Measurements from ENCODE around the gene EIF1.
"Not testable (repeated sequence)": the region's sequence is repeated elsewhere in the genome, so short reads cannot be mapped to it uniquely, and the experiment has no call there.

The EIF1 gene

DNA sequence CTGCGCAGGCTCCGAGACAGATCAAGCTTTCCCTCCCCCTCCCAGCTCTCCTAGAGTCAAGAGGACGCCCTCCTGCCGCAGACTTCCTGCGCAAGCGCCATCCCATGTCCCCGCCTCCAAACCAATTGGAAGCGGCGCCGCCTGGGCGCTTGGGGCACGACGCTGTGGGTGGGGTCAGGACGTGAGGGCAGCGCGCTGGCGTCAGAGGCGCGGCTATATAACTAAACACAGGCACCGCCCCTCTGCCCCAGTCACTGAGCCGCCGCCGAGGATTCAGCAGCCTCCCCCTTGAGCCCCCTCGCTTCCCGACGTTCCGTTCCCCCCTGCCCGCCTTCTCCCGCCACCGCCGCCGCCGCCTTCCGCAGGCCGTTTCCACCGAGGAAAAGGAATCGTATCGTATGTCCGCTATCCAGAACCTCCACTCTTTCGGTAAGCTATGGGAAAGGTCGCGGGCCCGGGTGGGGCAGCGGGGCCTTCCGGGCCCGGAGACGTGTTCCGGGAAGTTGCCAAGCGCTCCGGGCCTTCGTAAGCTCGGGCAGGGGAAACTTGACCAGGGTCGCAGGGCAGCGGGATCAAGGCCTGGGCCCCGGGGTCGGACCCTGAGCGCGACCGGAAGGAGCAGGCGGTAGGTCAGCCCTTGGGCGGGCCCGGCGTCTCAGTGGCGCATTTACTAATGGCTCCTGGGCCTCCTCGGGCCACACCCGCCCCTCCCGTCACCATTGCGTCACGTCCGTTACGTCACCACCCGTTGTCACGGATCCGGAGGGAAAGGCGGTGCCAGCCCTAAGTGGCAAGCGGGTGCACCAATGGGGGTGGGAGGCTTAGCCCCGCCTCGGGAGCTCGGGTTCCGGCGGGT, at the start of gene EIF1:
Gene EIF1 (plus strand): TSS at position 245 of the 856 bp plus-strand sequence. CDS start 154 bp downstream, at position 399.
- peak within 1 kb of the TSS; percentile 99 for H3K27ac ChIP-seq
- peak; percentile 97 for DNase-seq (ENCODE audit: low spot score)
- TF ChIP-seq, protein P1, sequence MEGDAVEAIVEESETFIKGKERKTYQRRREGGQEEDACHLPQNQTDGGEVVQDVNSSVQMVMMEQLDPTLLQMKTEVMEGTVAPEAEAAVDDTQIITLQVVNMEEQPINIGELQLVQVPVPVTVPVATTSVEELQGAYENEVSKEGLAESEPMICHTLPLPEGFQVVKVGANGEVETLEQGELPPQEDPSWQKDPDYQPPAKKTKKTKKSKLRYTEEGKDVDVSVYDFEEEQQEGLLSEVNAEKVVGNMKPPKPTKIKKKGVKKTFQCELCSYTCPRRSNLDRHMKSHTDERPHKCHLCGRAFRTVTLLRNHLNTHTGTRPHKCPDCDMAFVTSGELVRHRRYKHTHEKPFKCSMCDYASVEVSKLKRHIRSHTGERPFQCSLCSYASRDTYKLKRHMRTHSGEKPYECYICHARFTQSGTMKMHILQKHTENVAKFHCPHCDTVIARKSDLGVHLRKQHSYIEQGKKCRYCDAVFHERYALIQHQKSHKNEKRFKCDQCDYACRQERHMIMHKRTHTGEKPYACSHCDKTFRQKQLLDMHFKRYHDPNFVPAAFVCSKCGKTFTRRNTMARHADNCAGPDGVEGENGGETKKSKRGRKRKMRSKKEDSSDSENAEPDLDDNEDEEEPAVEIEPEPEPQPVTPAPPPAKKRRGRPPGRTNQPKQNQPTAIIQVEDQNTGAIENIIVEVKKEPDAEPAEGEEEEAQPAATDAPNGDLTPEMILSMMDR (conservative IDR thresholded peaks at IDR 0.05; ENCODE audit: low read depth), result no peak
- ChIA-PET CTCF (interaction anchor here (0.6 to 1.5 kb wide), 6 partner anchors 10 to 407 kb away, joined by 3 to 10 read pairs (median 3); partner anchors contain the start of gene KRT15), POLR2A (ENCODE audit: low non-redundant PET) (interaction anchor here (0.6 to 2.3 kb wide), 12 partner anchors 9 to 1960 kb away, joined by 3 to 24 read pairs (median 3); no protein-coding TSS in a partner anchor)

DNA sequence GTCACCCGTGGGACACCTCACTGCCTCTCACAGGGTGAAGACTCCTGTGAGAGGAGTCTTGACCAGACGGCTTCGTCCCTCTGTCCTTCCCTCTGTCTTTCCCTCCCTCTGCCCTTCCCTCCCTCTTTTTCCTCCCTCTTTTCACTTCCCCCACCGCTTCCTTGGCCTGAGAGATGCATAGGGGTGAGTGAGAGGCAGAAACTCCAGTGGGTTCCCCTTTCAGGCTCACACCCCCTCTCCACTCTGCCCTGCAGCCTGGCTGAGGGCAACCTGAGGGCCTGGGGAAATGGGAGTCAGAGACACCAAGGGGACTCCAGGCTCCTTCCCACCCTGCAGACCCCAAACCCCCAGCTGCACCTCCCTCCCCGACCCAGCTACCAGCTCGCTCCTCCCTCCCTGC, 49.7 kb upstream of the EIF1 start:
- DNase-seq (ENCODE audit: low spot score), result no peak
- POLR2A ChIA-PET (ENCODE audit: low non-redundant PET), result no interaction called here
- TF ChIP-seq, protein P1 (conservative IDR thresholded peaks at IDR 0.05; ENCODE audit: low read depth), result no peak
- H3K27ac ChIP-seq, result peak overlapping the region; percentile 12; the same call in 1 of the 2 replicates
- CTCF ChIA-PET, result no interaction called here

DNA sequence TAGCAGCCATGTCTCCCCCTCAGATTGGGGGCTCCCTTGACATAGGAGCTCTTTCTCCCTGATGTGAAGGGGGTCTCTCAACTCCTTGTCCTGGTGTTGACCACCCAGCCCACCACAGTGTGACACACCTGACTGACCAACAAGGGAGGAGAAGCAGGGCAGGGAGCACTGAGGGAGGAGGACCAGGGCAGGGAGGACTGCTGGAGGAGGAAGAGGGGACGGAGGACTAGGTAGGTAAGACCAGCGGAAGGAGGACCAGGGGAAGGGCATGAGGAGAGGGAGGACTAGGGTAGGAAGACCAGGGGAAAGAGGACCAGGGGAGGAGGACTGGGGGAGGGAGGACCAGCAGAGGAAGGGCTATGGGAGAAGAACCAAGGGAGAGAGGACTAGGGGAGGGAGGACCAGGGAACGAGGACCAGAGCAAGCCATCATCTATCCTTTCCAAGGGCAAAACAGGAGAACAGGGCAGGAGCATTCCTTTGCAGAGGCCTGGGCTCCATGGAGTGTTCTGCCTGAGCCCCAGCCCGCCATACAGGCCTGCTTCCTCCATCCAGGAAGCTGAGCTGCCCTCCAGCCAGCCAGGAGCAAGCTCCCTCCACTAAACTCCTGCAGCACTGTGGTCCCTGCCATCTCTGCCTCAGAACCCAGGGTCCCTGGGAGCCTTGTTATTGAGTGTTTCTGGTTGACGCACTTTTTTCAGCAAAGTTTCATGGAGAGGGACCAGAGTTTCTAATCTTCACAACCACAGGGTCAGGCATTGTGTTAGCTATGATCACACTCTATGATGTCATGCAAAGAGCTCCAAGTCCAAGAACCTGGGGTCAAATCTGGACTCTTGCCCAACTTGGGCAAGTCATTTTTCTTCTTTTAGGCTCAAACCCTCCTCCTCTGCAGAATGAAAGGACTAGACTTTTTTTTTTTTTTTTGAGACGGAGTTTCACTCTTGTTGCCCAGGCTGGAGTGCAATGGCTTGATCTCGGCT, 48.9 kb upstream of the EIF1 start:
- DNase-seq (ENCODE audit: low spot score), result no peak
- 0 out of 2 replicates have a peak overlapping the region, but pooled peaks have one; percentile 12 for H3K27ac ChIP-seq
- POLR2A ChIA-PET (ENCODE audit: low non-redundant PET), result no interaction called here
- TF ChIP-seq, protein P1 (conservative IDR thresholded peaks at IDR 0.05; ENCODE audit: low read depth), result no peak
- CTCF ChIA-PET, result interaction anchor here (1.3 kb wide), 1 partner anchor 23 kb away, joined by 8 read pairs; no protein-coding TSS in a partner anchor

DNA sequence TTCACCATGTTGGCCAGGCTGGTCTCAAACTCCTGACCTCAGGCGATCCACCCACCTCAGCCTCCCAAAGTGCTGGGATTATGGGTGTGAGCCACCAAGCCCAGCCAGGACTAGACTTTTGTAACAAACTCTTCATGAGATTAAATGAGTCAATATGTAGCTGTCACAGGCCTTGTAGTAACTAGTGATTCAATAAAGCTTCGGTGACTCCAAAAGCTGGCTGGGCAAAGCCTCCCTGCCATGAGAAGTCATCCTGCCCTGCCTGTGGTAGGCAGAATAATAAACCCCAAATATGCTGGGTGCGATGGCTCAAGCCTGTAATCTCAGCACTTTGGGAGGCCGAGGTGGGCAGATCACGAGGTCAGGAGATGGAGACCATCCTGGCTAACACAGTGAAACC, 48.1 kb upstream of the EIF1 start:
- POLR2A ChIA-PET (ENCODE audit: low non-redundant PET); DNase-seq (ENCODE audit: low spot score): not testable (repeated sequence)
- CTCF ChIA-PET, result interaction anchor here (0.7 to 1.3 kb wide), 2 partner anchors 22 to 23 kb away, joined by 4 to 8 read pairs; no protein-coding TSS in a partner anchor
- H3K27ac ChIP-seq, result peak overlapping the region; percentile 33

DNA sequence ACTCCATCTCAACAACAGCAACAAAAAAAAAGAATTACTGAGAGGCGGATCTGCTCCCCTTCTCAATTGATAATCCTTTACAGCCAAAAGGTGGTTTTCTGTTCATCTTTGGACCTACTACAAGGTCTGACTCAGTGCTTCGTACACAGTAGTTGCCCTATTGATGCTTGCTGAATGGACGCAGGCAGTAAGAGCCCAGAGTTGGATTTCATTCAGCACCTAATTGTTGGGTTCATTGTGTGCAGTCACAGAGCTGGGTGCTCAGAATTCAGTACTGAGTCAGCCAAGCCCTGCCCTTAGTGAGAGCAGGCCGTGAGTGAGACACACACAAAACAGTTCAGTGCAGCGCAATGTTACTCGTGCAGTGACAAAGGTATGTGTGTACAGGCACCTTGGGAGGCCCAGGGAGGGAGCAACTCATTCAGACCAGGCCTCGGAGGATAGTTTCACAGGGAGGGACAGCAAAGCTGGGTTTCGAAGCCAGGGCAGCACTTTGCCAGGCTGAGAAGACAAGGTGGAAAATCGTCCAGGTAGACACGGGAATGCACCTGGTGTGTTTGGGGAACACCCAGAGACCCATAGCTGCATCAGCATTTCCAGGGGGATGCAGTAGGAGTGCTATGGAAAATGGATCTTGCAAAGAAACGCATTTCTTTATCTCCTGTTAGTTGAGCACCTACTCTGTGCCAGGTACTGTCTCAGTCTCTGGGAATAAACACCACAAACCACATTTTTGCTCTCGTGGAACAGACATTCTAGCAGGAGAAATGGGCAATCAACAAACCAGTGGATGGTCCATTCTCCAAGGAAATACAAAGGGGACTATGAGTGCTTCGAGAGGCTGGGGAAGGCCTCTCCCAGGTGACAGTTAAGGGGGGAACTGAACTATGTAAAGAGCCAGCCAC, 46.2 kb upstream of the EIF1 start:
- POLR2A ChIA-PET (ENCODE audit: low non-redundant PET), result no interaction called here
- peak overlapping the region; percentile 33 for H3K27ac ChIP-seq
- CTCF ChIA-PET, result interaction anchor here (0.6 to 13.5 kb wide), 4 partner anchors 21 to 1011 kb away, joined by 3 to 321 read pairs (median 4); partner anchors contain the start of gene KRT16
- no peak for DNase-seq (ENCODE audit: low spot score)
- TF ChIP-seq, protein P1 (conservative IDR thresholded peaks at IDR 0.05; ENCODE audit: low read depth), result no peak
